NB4 (cell line): ENCODE measurements around the gene CASP4.
"Not testable (repeated sequence)": the region's sequence is repeated elsewhere in the genome, so short reads cannot be mapped to it uniquely, and the experiment has no call there.

ENCODE experiments used
- DNase-seq: peaks from one replicate; pipeline ENCODE4 v3.0.0; 2010; ENCODE audit warnings: low read depth
- H3K4me3 ChIP-seq: one replicate; pipeline ENCODE4 v1.5.1; 2011; ENCODE audit warnings: mild to moderate bottlenecking, low read depth, low read length, moderate library complexity
- MYC ChIP-seq: IDR thresholded peaks from 2 replicates; pipeline ENCODE4 v1.6.1; 2011; ENCODE audit warnings: low read depth, low read length
- POLR2A ChIP-seq: IDR thresholded peaks from 2 replicates; pipeline ENCODE4 v1.6.1; 2011; ENCODE audit warnings: mild to moderate bottlenecking; ENCODE audit not compliant: insufficient read length; ENCODE audit errors: extremely low read depth
- TF ChIP-seq, protein P1 (sequence below): IDR thresholded peaks from 2 replicates; pipeline ENCODE4 v1.6.1; 2011; ENCODE audit warnings: low read depth, low read length
- TF ChIP-seq, protein P2 (sequence below): IDR thresholded peaks from one replicate; pipeline ENCODE4 v1.5.1; 2012; ENCODE audit warnings: low read depth, low read length

CASP4 gene

DNA sequence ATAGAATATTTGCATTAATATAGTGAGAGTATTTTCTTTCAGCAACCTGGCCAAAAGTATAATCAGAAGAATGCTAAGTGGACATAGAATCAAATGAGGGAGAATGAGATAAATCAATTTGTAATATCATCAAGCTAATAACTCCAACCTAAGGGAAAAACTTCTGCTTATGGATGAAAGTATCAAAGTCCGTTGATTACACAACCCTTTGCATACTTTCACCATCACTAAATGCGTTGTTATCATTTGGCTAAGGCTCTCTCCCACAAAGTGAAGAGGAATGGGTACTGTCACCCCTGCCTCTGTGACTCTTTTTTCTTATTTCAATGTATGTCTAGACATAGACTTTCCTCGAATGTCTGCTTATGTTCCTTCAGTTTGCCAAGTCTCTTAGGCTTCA lies 16.4 kb upstream of the CASP4 start:
- H3K4me3 ChIP-seq = no peak overlapping the region
- DNase-seq = no peak
- TF ChIP-seq MYC = no peak

DNA sequence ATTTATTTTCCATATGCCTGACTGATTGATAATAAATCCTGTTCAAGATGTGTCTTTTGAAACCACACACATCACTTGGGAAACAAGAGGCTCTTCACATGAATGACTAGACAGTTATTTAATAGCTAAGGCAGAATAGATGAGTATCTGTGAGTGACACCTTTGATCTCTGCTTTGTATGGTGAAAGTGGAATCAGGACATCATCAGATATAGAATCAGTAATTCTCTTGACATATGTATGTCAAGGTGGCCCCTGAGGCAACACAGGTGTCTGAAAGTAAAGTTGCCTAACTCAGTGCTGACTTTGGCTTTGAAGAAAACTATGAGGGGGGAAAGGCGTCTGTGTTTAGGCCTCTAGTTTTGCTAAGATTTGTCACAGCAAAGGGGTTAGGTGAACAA lies 11.5 kb upstream of the CASP4 start:
- no peak overlapping the region for H3K4me3 ChIP-seq
- DNase-seq = no peak
- TF ChIP-seq, protein P1, sequence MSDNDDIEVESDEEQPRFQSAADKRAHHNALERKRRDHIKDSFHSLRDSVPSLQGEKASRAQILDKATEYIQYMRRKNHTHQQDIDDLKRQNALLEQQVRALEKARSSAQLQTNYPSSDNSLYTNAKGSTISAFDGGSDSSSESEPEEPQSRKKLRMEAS = no peak

DNA sequence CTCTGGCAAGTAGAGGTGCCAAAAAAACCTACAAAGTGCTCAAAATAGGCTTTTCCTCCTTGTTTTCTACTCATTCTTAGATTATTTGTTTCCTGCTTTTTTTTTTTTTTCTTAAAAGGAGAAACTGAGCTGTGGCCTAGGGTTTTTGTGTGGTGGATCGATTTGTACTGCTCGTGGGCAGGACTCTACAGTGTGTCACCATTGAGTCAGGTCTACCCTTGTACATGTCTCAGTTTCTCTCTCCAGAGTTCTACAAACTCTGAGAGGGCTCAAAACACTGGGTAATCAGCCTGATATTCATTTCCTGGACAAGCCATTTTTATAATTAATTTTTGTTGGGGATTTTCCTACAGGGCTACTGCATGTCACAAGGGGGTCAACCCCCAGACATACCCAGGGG lies 5.2 kb upstream of the CASP4 start:
- no peak for DNase-seq
- TF ChIP-seq, protein P2, sequence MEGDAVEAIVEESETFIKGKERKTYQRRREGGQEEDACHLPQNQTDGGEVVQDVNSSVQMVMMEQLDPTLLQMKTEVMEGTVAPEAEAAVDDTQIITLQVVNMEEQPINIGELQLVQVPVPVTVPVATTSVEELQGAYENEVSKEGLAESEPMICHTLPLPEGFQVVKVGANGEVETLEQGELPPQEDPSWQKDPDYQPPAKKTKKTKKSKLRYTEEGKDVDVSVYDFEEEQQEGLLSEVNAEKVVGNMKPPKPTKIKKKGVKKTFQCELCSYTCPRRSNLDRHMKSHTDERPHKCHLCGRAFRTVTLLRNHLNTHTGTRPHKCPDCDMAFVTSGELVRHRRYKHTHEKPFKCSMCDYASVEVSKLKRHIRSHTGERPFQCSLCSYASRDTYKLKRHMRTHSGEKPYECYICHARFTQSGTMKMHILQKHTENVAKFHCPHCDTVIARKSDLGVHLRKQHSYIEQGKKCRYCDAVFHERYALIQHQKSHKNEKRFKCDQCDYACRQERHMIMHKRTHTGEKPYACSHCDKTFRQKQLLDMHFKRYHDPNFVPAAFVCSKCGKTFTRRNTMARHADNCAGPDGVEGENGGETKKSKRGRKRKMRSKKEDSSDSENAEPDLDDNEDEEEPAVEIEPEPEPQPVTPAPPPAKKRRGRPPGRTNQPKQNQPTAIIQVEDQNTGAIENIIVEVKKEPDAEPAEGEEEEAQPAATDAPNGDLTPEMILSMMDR = no peak
- no peak for TF ChIP-seq POLR2A
- TF ChIP-seq, protein P1 = no peak
- no peak for TF ChIP-seq MYC
- H3K4me3 ChIP-seq = no peak overlapping the region

- H3K4me3 ChIP-seq, DNase-seq: not testable (repeated sequence)
Measured at GRCh38 chr11:104972924-104973323, 4.5 kb upstream of the CASP4 start.

- TF ChIP-seq MYC (no peak), POLR2A (no peak)
- TF ChIP-seq, protein P2 = no peak
- TF ChIP-seq, protein P1 = no peak
- DNase-seq = no peak
- H3K4me3 ChIP-seq = no peak overlapping the region
Measured at GRCh38 chr11:104970756-104971155, 2.4 kb upstream of the CASP4 start.

- peak overlapping the region; percentile 93 for H3K4me3 ChIP-seq
- TF ChIP-seq MYC (no peak), POLR2A (no peak)
- TF ChIP-seq, protein P1 = no peak
- TF ChIP-seq, protein P2 = no peak
- peak; percentile 2 for DNase-seq
Measured at GRCh38 chr11:104968856-104969776, 742 bp upstream of the CASP4 start.

GRCh38 chr11:104967534-104968354 lies 630 bp downstream of the CASP4 start:
- peak; percentile 7 for DNase-seq

More at GRCh38 chr11:104967534-104968354, 630 bp downstream of the CASP4 start:
- TF ChIP-seq, protein P2 = no peak
- TF ChIP-seq, protein P1 = no peak
- TF ChIP-seq MYC (no peak), POLR2A (no peak)
- peak overlapping the region; percentile 93 for H3K4me3 ChIP-seq
